HG03571 (cell line): ENCODE data around the gene LTBP3.

Source experiments
- ATAC-seq: cut with Tn5 transposase; IDR thresholded peaks from one replicate; pipeline ENCODE4 v1.9.1; 2021; ENCODE audit not compliant: unreplicated experiment

LTBP3 gene

DNA sequence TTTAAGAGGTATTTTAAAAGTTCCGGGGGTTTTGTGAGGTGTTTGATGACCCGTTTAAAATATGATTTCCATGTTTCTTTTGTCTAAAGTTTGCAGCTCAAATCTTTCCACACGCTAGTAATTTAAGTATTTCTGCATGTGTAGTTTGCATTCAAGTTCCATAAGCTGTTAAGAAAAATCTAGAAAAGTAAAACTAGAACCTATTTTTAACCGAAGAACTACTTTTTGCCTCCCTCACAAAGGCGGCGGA is 59.5 kb downstream of the LTBP3 start:
- no peak for ATAC-seq

DNA sequence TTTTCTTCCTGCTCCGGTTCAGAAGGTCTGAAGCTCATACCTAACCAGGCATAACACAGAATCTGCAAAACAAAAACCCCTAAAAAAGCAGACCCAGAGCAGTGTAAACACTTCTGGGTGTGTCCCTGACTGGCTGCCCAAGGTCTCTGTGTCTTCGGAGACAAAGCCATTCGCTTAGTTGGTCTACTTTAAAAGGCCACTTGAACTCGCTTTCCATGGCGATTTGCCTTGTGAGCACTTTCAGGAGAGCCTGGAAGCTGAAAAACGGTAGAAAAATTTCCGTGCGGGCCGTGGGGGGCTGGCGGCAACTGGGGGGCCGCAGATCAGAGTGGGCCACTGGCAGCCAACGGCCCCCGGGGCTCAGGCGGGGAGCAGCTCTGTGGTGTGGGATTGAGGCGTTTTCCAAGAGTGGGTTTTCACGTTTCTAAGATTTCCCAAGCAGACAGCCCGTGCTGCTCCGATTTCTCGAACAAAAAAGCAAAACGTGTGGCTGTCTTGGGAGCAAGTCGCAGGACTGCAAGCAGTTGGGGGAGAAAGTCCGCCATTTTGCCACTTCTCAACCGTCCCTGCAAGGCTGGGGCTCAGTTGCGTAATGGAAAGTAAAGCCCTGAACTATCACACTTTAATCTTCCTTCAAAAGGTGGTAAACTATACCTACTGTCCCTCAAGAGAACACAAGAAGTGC is 60.0 kb downstream of the LTBP3 start:
- no peak for ATAC-seq

DNA sequence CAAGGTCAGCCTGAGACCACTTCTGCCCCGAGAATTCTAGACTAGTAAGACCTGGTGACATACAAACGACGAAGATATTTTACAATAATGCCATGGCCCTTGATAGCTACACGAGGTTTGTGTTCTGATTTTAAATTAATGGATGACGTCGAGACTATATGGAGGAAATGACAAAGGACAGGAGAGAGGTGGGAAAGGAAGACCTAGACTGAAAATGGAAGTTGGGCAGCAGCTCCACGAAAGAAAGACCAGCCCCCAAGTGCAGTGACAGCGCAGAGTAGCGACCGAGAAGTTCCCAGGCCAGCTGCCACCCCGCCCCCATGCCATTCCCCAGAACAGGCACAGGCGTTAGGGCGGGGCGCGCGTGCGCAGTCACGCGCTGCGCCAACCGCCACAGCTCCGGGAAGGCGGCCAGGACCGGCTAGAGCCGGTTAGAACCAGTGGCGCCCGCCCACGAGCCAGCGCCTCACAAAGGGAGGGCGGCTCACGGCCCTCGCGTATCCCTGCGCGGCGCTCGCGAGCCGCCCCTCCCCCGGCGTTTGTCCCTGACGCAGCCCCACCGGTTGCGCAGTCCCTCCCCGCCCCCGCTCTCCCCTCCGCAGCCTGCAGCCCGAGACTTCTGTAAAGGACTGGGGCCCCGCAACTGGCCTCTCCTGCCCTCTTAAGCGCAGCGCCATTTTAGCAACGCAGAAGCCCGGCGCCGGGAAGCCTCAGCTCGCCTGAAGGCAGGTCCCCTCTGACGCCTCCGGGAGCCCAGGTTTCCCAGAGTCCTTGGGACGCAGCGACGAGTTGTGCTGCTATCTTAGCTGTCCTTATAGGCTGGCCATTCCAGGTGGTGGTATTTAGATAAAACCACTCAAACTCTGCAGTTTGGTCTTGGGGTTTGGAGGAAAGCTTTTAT is 60.8 kb downstream of the LTBP3 start:
- peak; percentile 57 for ATAC-seq

DNA sequence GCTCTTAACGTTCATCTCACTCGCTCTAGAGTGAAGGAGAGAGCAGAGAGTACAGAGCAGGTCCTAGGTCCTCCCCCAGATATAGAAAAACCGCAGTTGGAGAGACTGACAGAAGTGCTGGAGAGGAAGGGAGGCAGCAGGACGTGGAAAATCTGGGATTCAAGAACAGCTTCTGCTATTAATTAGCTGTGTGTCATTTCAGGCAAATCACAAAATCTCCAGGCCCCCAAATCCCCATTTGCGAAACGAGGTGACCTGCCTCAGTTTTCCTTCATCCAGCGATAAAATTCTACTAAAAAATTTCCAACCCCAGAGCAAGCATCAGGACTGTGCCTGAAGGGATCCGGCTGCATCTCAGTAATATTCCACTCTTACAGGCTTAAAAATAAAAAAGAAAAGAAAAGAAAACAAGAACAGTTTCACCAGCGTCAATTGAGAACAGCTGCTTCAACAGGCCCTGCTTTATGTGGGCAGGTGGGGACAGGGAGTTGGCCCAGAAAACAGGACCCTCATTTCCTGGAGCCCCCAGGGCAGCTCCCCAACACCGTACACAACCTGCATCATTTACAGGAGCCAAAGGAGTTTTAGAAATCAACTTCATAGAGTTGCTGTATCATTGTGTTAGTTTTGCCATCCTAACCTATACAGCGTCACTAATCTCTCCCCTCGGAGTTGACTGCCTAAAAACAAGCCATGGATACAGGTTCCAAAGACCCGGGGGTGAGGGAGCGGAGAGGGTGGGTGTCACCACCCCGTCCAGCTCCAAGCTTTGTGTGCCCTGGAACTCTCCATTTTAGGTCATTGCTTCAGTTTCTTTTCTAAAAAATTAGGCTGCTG is 61.6 kb downstream of the LTBP3 start:
- ATAC-seq = peak; percentile 0

DNA sequence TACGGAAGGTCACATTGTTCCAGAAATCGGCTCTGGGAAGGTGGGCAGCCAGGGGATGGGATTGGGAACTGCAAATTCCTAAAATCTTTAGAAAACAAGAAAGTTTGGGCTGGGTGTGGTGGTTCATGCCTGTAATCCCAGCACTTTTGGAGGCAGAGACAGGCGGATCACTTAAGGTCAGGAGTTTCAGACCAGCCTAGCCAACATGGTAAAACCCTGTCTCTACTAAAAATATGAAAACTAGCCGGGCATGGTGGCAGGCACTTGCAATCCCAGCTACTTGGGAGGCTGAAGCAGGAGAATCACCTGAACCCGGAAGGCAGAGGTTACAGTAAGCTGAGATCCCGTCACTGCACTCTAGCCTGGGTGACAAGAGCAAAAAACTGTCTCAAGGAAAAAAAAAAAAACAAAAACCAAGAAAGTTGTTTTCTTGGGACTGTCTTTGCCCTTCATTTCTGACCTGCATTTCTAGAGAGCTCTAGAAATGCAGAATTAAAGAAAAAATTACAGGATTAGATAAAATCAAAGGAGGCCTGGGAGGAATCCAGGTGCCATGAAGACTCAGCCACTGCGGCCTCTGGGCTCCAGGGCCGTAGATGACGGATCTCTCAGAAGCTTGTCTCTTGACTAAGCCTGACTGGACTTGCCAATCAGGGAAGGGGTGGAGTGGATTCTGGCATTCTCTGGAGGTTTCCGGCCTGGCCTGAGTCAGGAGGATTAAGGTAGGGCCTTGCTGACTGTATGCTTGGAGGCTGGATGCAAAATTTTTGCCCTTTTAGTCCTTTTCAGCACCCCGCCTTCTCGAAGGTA is 64.6 kb downstream of the LTBP3 start:
- no peak for ATAC-seq

DNA sequence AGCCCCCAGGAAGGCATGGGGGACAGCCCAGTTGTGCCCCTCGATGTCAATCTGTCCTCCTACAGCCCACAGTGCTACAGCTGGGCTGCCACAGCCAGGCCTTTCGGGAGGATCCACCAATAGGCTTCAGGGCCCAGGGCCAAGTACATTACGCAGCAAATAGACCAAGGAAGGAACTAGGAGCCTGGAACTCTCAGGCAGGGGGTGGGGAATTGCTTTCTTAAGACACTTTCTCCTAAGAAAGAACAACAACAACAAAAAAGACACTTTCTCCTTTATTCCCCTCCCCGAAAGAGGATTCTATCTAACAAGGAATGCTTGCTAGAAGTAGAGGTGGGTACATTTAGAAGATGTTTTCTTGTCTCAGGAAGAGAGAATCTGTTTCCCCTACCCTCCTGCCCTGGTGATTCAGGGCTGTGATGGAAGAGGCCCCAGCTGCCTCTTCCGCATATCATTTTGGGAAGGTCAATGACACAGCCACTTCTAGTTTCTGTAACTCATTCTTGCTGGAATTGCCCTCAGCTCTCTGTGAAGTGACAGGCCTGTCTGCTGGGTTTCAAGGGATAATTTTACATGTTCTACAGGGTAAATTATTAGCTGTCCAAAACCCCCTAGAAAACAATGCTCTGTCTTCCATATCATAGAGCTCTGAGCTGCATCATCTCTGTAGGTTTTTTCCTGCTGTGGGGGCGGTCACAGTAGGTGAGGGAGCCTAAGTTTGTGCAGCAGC is 65.4 kb downstream of the LTBP3 start:
- ATAC-seq = no peak

DNA sequence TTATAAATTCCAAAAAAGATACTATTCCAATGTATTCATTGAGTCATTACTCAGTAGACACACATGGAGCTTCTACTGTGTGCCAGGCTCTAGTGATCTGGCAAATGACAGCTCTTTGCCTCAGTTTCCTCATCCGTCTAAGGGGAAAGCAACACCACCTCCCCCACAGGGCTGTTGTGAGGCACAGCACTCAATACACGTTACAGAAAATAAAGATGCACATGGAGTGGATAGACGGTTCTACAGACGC is 65.8 kb downstream of the LTBP3 start:
- ATAC-seq = no peak

DNA sequence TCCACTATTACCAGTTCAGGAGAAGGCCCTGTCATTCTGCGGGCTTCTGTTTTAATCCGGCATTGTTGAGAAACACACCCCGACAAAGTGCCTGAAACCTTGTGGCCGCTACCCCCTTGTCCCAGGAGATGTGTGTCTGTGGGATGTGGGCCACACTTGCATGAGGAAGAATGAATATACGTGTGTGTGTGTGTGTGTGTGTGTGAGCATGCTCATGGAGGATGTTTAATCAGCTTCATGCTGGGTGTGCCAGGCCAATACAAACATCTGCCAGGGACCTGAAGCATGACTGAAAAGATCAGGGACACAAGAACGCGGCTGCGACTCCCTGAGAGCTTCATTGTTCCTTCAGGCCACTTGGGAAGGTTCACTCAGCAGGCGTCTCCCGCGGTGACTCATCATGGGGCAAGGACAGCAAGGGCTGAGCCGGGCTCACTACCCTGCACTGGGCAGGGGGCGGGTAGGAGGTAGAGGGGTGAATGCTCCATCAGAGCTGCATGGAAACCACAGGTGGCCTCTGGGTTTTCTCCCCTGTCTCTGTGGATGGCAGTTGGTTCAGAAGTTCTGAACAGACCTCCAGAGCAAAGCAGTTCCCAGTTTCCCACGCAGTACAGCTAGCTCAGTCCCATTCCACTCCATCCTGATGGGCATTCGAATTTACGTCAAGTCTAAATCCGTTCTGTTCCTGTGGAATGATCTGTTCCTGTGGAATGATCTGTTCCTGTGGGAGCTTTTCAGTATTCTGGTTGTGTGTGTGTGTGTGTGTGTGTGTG is 66.4 kb downstream of the LTBP3 start:
- no peak for ATAC-seq

DNA sequence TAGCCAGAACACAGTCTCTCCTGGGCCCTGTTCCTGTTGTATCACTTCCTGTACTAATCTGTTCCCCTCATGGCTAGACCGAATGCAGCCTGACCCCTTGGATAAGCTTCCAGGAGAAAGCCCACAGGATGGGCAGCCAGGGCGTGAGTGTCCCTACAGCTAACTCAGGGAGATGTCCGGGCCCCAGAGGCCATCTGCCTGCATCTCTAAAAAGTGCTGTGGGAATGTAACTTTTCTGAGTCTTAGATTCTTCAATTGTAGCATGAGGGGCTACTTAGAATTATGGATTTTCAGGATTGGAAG is 67.0 kb downstream of the LTBP3 start:
- no peak for ATAC-seq

DNA sequence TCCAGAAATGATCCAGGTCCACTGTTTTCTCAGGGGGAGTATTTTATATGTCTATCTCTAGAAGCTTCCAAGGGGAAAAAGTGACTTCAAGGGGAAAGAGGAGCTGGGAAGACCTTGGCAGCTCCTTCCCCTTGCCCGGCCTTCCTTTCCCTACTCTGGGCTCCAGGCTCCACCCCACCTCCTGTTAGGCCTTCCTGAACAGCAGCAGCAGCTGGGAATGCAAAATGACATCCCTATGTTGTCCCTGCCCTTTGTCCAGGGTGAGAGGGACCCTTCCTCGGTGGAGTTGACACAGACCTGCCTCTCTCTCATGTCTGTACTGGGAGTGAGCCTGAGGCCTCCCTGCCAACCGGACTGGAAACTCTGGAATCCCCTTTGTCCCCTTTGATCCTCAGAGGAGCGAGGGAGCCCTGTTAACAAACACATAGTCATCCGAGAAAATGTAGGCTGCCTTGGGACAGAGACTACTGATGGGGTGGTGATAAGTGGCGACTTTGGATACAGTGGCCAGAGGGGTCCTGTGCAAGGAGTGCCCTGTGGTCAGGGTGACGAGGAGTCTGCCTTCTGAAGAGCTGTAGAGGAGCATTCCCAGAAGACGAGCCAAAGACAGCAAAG is 68.3 kb downstream of the LTBP3 start:
- no peak for ATAC-seq

DNA sequence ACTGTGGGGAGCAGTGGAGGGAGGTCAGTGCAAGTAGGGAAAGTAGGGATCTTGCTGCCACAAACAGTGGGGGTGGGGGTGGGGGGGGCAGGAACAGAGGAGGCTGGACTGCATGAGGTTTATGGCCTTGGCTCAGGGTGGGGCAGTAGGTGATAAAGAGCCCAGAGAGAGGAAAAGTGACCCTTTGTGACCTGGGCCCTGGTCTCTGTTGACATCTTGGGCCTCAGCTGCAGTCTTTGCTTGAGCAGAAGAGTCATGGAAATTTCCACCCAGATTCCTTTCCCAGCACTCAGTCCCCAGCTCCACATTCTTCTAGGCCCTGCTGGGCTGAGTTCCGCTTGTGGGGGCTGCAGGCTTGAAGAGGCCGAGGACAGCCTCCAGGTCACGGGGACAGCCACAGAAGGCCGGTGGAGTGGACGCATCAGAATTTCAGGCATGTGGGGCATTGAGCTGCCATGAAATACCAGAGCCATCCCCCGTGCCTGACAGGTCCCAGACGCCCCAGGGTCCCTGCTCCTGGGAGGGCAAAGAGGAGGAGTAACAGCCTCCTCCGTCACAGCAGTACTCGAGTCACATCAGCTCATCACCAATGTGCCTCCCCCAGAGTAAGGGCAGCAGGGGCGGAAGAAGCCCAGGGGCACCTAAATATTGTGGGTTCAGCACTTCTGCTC is 69.0 kb downstream of the LTBP3 start:
- no peak for ATAC-seq
